Fibroblast of lung (primary cell): ENCODE results near the gene RNU1-2. TPM values are rescaled to one million over a fixed set of nuclear protein-coding genes. Genes with fewer than 3 reads are reported as not detected.

Source experiments
- DNase-seq, 2 donors: peaks; one replicate each; pipeline versions ENCODE4 v3.0.0 to v3.0.0-alpha.2; 2010; ENCODE audit warnings: low read depth in 2 of 2
- H2AFZ ChIP-seq: 2 replicates; pipeline ENCODE4 v1.5.1; 2012; ENCODE audit warnings: low read length, control low read depth, inconsistent platforms
- H3K27ac ChIP-seq: 2 replicates; pipeline ENCODE4 v1.5.1; 2011; ENCODE audit warnings: low read length, control low read depth; ENCODE audit not compliant: insufficient read depth
- H3K27me3 ChIP-seq: 2 replicates; pipeline ENCODE4 v1.5.1; 2011; ENCODE audit warnings: mild to moderate bottlenecking, low read length; ENCODE audit not compliant: control insufficient read depth, insufficient read depth
- H3K36me3 ChIP-seq: 2 replicates; pipeline ENCODE4 v1.5.1; 2011; ENCODE audit warnings: low read length; ENCODE audit not compliant: control insufficient read depth, insufficient read depth
- H3K4me1 ChIP-seq: 2 replicates; pipeline ENCODE4 v1.5.1; 2011; ENCODE audit warnings: low read length; ENCODE audit not compliant: control insufficient read depth, insufficient read depth; ENCODE audit errors: extremely low read depth
- H3K4me2 ChIP-seq: 2 replicates; pipeline ENCODE4 v1.5.1; 2011; ENCODE audit warnings: low read length, control low read depth; ENCODE audit not compliant: insufficient read depth; ENCODE audit errors: extremely low read depth
- H3K4me3 ChIP-seq, 4 experiments: fragments of 200-600 bp in 1 of 4; sonication (generic) in 1 of 4; replicated peaks in 1 of 4; 2 replicates each; pipeline ENCODE4 v1.5.1; 2011 to 2016; ENCODE audit warnings: low read length in 4 of 4, low read depth in 3 of 4, mild to moderate bottlenecking in 3 of 4, control low read depth in 2 of 4, inconsistent platforms in 1 of 4, mixed read lengths in 1 of 4; ENCODE audit not compliant: insufficient read depth in 1 of 4; ENCODE audit errors: control extremely low read depth in 1 of 4
- H3K79me2 ChIP-seq: 2 replicates; pipeline ENCODE4 v1.5.1; 2012; ENCODE audit warnings: mild to moderate bottlenecking, low read length, inconsistent platforms; ENCODE audit not compliant: control insufficient read depth, insufficient read depth
- H3K9ac ChIP-seq: 2 replicates; pipeline ENCODE4 v1.5.1; 2011; ENCODE audit warnings: mild to moderate bottlenecking, low read length, control low read depth; ENCODE audit not compliant: insufficient read depth
- H3K9me3 ChIP-seq: 2 replicates; pipeline ENCODE4 v1.5.1; 2012; ENCODE audit warnings: low read depth, low read length; ENCODE audit not compliant: control insufficient read depth, insufficient read depth
- H4K20me1 ChIP-seq: 2 replicates; pipeline ENCODE4 v1.5.1; 2011; ENCODE audit warnings: low read length; ENCODE audit not compliant: control insufficient read depth, insufficient read depth; ENCODE audit errors: extremely low read depth
- EZH2 ChIP-seq: IDR thresholded peaks from 2 replicates; pipeline ENCODE4 v1.5.1; 2012; ENCODE audit warnings: low read length, control low read depth, mild to moderate bottlenecking; ENCODE audit errors: missing control alignments
- polyA plus RNA-seq, 2 donors: library from polyadenylated mRNA; depleted of rRNA in 1 of 2; stranded (reverse) in 1 of 2; unstranded in 1 of 2; fragments of >200 nt; gene quantifications; 2 replicates each; pipeline ENCODE4 v1.2.1, GENCODE V29; 2011 to 2012; ENCODE audit warnings: missing spikeins in 1 of 2
- total RNA-seq: library from RNA; depleted of rRNA; stranded (reverse); fragments of >200 nt; gene quantifications from 2 replicates; pipeline ENCODE4 v1.2.1, GENCODE V29; 2014
- TF ChIP-seq, protein P1 (sequence below), 2 donors: IDR thresholded peaks in 1 of 2; conservative IDR thresholded peaks in 1 of 2; 1 replicate in 1 of 2; 2 replicates in 1 of 2; pipeline ENCODE4 v1.5.1; 2011 to 2012; ENCODE audit warnings: low read length in 2 of 2, control low read depth in 1 of 2, inconsistent platforms in 1 of 2, low read depth in 1 of 2, mild to moderate bottlenecking in 1 of 2

The RNU1-2 gene
- total and polyA plus RNA-seq, 2 donors (not counting 1 experiment from before 2014, with no cell fraction given): 3,997 TPM; not detected in 1

DNA sequence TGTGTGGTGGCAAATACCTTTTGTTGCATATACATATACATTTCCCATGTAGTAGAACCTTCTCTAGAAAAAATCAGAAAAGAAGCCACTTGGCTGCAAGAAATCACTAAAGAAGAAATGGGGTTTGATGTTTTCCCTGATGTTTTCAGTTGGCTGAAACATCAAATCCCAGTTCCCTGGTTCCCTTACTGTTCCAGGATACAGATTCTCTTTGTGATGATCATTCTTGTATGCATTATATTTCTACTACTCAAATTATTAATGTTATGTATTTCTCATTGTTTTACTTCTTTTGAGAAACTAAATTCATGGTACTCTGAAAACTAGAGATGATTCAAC, 7.6 kb downstream of the RNU1-2 start:
- H3K9me3 ChIP-seq: no peaks in the 10 kb centered on the region
- H3K27ac ChIP-seq: peak overlapping the region; percentile 100
- TF ChIP-seq, protein P1, sequence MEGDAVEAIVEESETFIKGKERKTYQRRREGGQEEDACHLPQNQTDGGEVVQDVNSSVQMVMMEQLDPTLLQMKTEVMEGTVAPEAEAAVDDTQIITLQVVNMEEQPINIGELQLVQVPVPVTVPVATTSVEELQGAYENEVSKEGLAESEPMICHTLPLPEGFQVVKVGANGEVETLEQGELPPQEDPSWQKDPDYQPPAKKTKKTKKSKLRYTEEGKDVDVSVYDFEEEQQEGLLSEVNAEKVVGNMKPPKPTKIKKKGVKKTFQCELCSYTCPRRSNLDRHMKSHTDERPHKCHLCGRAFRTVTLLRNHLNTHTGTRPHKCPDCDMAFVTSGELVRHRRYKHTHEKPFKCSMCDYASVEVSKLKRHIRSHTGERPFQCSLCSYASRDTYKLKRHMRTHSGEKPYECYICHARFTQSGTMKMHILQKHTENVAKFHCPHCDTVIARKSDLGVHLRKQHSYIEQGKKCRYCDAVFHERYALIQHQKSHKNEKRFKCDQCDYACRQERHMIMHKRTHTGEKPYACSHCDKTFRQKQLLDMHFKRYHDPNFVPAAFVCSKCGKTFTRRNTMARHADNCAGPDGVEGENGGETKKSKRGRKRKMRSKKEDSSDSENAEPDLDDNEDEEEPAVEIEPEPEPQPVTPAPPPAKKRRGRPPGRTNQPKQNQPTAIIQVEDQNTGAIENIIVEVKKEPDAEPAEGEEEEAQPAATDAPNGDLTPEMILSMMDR (conservative IDR thresholded peaks at IDR 0.05 in 1 of 2, IDR thresholded peaks at IDR 0.05 in 1 of 2; ENCODE audit: low read depth in 1 of 2, low read length in 2 of 2): no peak
- no peak for TF ChIP-seq EZH2
- no peaks in the 10 kb centered on the region for H4K20me1 ChIP-seq
- H3K36me3 ChIP-seq: no peaks in the 10 kb centered on the region
- H3K9ac ChIP-seq: no peak overlapping the region
- H2AFZ ChIP-seq: peak overlapping the region; percentile 62
- peak overlapping the region; percentile 79 for H3K4me2 ChIP-seq
- H3K27me3 ChIP-seq: no peaks in the 10 kb centered on the region
- H3K79me2 ChIP-seq: no peaks in the 10 kb centered on the region
- peak overlapping the region; percentile 33 to 70 (median 68) for H3K4me3 ChIP-seq
- DNase-seq: no peak
- H3K4me1 ChIP-seq: peaks cover 11% of the 10 kb centered on the region

DNA sequence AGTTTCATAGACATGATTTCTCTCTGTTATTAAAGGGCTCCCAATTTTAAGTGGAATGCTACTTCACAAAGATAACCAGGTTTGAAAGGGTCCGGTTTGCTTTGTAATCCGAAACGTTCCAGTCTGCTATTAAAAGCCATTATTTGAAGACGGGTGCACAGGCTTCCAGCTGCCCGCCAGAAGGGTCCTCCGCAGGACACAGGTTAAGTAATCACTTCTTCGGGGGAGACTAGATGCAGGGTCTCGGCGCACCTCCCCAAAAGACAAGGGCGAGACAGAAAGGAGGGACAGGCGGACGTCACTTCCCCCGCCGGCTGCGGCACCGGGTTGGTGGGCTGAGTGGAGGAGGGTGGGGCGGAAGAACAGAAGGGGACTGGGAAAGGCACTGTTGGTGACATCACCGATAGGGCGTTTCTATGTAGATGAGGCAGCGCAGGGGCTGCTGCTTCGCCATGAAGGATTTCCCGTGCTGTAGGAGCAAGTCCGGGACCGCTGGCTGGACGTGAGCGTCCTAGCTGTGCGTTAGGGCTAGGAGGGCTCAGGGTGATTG, 8.9 kb downstream of the RNU1-2 start:
- Histone ChIP-seq H3K4me2 (peak overlapping the region; percentile 92), H3K4me3 (peak overlapping the region; percentile 65 to 78 (median 68)), H3K4me1 (peaks cover 11% of the 10 kb centered on the region), H3K79me2 (no peaks in the 10 kb centered on the region), H3K9me3 (no peaks in the 10 kb centered on the region), H3K36me3 (no peaks in the 10 kb centered on the region), H3K9ac (peak overlapping the region; percentile 100), H2AFZ (peak overlapping the region; percentile 99), H4K20me1 (no peaks in the 10 kb centered on the region), H3K27ac (peak overlapping the region; percentile 100), H3K27me3 (no peaks in the 10 kb centered on the region)
- TF ChIP-seq, protein P1 (conservative IDR thresholded peaks at IDR 0.05 in 1 of 2, IDR thresholded peaks at IDR 0.05 in 1 of 2; ENCODE audit: low read depth in 1 of 2, low read length in 2 of 2): no peak
- TF ChIP-seq EZH2: no peak
- peak; percentile 96 to 98 for DNase-seq

DNA sequence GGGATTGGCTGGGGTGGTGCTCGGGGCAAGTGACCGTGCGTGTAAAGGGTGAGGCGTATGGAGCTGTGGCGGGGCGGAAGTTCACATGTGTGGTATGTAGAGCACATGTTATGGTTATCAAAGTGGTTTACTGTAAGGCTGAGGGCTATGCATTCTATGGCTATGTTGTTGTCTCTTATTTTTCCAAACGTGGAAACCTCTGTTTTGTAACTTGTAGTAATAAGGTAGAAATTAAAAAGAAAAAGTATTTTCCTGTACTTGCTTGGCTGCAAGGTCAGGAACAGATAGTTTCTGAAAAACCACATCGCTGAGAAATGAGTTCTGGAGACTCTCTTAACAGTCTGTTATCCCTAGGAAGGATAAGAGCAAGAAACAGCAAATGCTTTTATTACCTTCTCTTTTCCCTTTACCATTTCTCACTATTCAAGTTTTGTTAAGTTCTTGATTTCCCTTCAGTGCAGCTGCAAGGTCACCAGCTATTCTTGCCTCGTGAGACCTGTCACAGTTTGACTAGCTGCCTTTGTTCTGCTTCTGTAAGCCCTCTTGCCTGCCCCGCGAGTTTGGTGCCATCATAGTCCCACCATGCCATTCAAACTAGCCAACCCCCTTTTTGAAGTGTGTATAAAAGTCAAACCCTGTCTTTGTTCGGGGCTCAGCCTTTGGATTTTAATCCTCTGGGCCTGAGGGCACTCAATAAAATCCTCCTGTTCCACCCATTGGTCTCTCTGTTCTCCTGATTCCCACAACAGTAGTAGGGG, 9.5 kb downstream of the RNU1-2 start:
- H3K79me2 ChIP-seq: no peaks in the 10 kb centered on the region
- DNase-seq: peak; percentile 87 to 96

More for the DNA sequence above, 9.5 kb downstream of the RNU1-2 start:
- TF ChIP-seq, protein P1 (conservative IDR thresholded peaks at IDR 0.05 in 1 of 2, IDR thresholded peaks at IDR 0.05 in 1 of 2; ENCODE audit: low read depth in 1 of 2, low read length in 2 of 2): no peak
- TF ChIP-seq EZH2: no peak
- Histone ChIP-seq H3K4me2 (peak overlapping the region; percentile 92), H2AFZ (peak overlapping the region; percentile 99), H3K27me3 (no peaks in the 10 kb centered on the region), H3K4me3 (peak overlapping the region; percentile 47 to 69 (median 66)), H4K20me1 (no peaks in the 10 kb centered on the region), H3K36me3 (no peaks in the 10 kb centered on the region), H3K27ac (peak overlapping the region; percentile 100), H3K9ac (peak overlapping the region; percentile 100), H3K4me1 (peaks cover 11% of the 10 kb centered on the region), H3K9me3 (no peaks in the 10 kb centered on the region)
